ENCODE measurements around the gene ARL15. TPM values are rescaled to one million over a fixed set of nuclear protein-coding genes. Genes with fewer than 3 reads are reported as not detected.
A peak's percentile ranks its signal among the peaks of the same experiment; 100 is the strongest.

Gene ARL15
- total and polyA plus RNA-seq, 9 of the 15 experiments (the other 6 are each of a cell fraction or from before 2014, with no cell fraction given): 18.5 to 80.4 (median 57.0) TPM

GRCh38 chr5:54251981-54252380, 58.4 kb downstream of the ARL15 start (continued):
- no peak for TF ChIP-seq ATF1 (CRISPR knock-in tag; IDR thresholded peaks at IDR 0.05)
- TF ChIP-seq ATF1 (tag; IDR thresholded peaks at IDR 0.05): no peak
- no peak for TF ChIP-seq SP2 (IDR thresholded peaks at IDR 0.05; ENCODE audit: extremely low read depth, low read depth, low read length, poor library complexity, severe bottlenecking)
- TF ChIP-seq FOXJ3 (CRISPR knock-in tag; IDR thresholded peaks at IDR 0.05): no peak
- TF ChIP-seq EWSR1 (IDR thresholded peaks at IDR 0.05; ENCODE audit: borderline replicate concordance, low read depth, partially characterized antibody): no peak
- no peak for TF ChIP-seq MLLT1 (IDR thresholded peaks at IDR 0.05)
- TF ChIP-seq SETDB1 (IDR thresholded peaks at IDR 0.05; ENCODE audit: low read length): no peak
- TF ChIP-seq NFYB (IDR thresholded peaks at IDR 0.05; ENCODE audit: extremely low read depth, insufficient read length): no peak
- no peak for TF ChIP-seq TAF9B (IDR thresholded peaks at IDR 0.05; ENCODE audit: partially characterized antibody)
- no peak for TF ChIP-seq MAX (CRISPR knock-in tag; IDR thresholded peaks at IDR 0.05)
- TF ChIP-seq ETV1 (tag; conservative IDR thresholded peaks at IDR 0.05; ENCODE audit: low read depth): no peak
- TF ChIP-seq THRAP3 (IDR thresholded peaks at IDR 0.05; ENCODE audit: borderline replicate concordance): no peak
- TF ChIP-seq FOSL1 (tag; conservative IDR thresholded peaks at IDR 0.05): peak; percentile 39; the same call in 1 of the 2 replicates
- TF ChIP-seq BRD9 (IDR thresholded peaks at IDR 0.05; ENCODE audit: low read depth, partially characterized antibody): no peak
- TF ChIP-seq PHTF2 (CRISPR knock-in tag; IDR thresholded peaks at IDR 0.05): no peak
- TF ChIP-seq CUX1 (CRISPR knock-in tag; IDR thresholded peaks at IDR 0.05): no peak
- no peak for TF ChIP-seq TBP (optimal IDR thresholded peaks at IDR 0.05; ENCODE audit: low read depth, low read length)
- no peak for TF ChIP-seq ZNF140 (CRISPR knock-in tag; IDR thresholded peaks at IDR 0.05)
- TF ChIP-seq TAL1 (IDR thresholded peaks at IDR 0.05): 0 out of 2 replicates have a peak, but pooled peaks have one; percentile 7
- TF ChIP-seq TCF7L2 (IDR thresholded peaks at IDR 0.05; ENCODE audit: low read depth, low read length): no peak
- TF ChIP-seq RBM17 (IDR thresholded peaks at IDR 0.05; ENCODE audit: borderline replicate concordance, low read depth, low read length): no peak
- no peak for TF ChIP-seq ZNF3 (CRISPR knock-in tag; IDR thresholded peaks at IDR 0.05)
- TF ChIP-seq JUND (IDR thresholded peaks at IDR 0.05; ENCODE audit: borderline replicate concordance, low read depth, low read length): peak; percentile 60; the same call in 1 of the 2 replicates
- TF ChIP-seq JUND (tag; IDR thresholded peaks at IDR 0.05; ENCODE audit: borderline replicate concordance, low read depth, low read length): peak; percentile 27; the same call in 1 of the 3 replicates

All from K562 (cell line).